Natural killer cell treated with Interleukin-12 subunit alpha and Interleukin-12 subunit beta and Interleukin-15 and Interleukin-18, amount 100 ng/mL, for 72 hours (primary cell): ENCODE measurements around the gene NOX5. TPM values are rescaled to one million over a fixed set of nuclear protein-coding genes. Genes with fewer than 3 reads are reported as not detected.

Source experiments
- ATAC-seq, 2 donors: fragments of 150-1000 bp; cut with Tn5 transposase in 1 of 2; sonication (Bioruptor Pico), chemical (Tn5 transposase) in 1 of 2; 2 replicates each; pipeline ENCODE4 v1.10.0; 2021
- DNase-seq: peaks from one replicate; pipeline ENCODE4 v3.0.0; 2022; ENCODE audit warnings: low spot score
- H3K27ac Mint-ChIP-seq, 2 donors: 1 replicate in 1 of 2; 2 replicates in 1 of 2; pipeline ENCODE4 v1.8.0; 2022; ENCODE audit warnings: mixed read lengths in 2 of 2, mild to moderate bottlenecking in 1 of 2, moderate library complexity in 1 of 2
- H3K27me3 Mint-ChIP-seq, 2 donors: 1 replicate in 1 of 2; 2 replicates in 1 of 2; pipeline ENCODE4 v1.8.0; 2022; ENCODE audit warnings: mixed read lengths in 2 of 2
- H3K36me3 Mint-ChIP-seq: one replicate; pipeline ENCODE4 v1.8.0; 2022; ENCODE audit warnings: mixed read lengths
- H3K4me1 Mint-ChIP-seq, 2 donors: 1 replicate in 1 of 2; 2 replicates in 1 of 2; pipeline ENCODE4 v1.8.0; 2022; ENCODE audit warnings: low read depth in 2 of 2, mixed read lengths in 2 of 2, mild to moderate bottlenecking in 1 of 2
- H3K4me3 Mint-ChIP-seq: one replicate; pipeline ENCODE4 v1.8.0; 2022; ENCODE audit warnings: mixed read lengths
- H3K9me3 Mint-ChIP-seq: 2 replicates; pipeline ENCODE4 v1.8.0; 2022; ENCODE audit warnings: mixed read lengths
- total RNA-seq, 2 donors: library from RNA; stranded (reverse); gene quantifications; one replicate each; pipeline ENCODE4 v1.2.3, GENCODE V29; 2022

Gene NOX5
- total RNA-seq, 2 donors from 2014 or later, result not detected

- no peak overlapping the region for H3K4me3 Mint-ChIP-seq
- H3K9me3 Mint-ChIP-seq, result no peaks in the 10 kb centered on the region
- H3K36me3 Mint-ChIP-seq, result no peaks in the 10 kb centered on the region
- DNase-seq (no peak), ATAC-seq (no peak)
- no peak overlapping the region for H3K27ac Mint-ChIP-seq
- H3K27me3 Mint-ChIP-seq, result peaks cover 19% of the 10 kb centered on the region in 2 donors
- H3K4me1 Mint-ChIP-seq, result no peaks in the 10 kb centered on the region
These were observed 1.6 kb downstream of the NOX5 start for GRCh38 chr15:69016021-69016595.

DNA sequence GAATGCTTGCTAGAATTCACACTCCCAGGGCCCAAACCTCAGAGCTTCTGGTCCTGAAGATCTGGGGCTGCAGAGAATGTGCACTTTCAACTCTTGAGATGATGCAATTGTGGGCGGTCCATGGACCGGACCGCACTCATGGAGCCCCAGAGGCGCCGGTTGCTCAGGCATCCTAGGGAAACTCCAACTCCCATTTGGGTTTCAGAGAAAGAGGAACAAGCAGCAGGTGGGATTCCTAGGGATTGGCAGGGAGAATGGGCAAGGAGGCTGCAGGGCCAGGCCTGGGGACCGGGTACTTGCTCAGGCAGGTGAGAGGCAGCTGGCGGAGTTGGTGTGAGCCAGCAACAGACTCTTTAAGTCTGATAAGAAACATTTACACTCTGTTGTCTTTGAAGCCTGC is 3.5 kb downstream of the NOX5 start:
- Mint-ChIP-seq H3K9me3 (no peaks in the 10 kb centered on the region), H3K27ac (no peak overlapping the region), H3K4me3 (no peak overlapping the region), H3K36me3 (no peaks in the 10 kb centered on the region), H3K27me3 (peaks cover 16 to 22% of the 10 kb centered on the region in 2 donors), H3K4me1 (no peaks in the 10 kb centered on the region)
- no peak for ATAC-seq
- no peak for DNase-seq

- H3K4me3 Mint-ChIP-seq, result no peak overlapping the region
- ATAC-seq, result no peak
- no peaks in the 10 kb centered on the region for H3K9me3 Mint-ChIP-seq
- peaks cover 15 to 19% of the 10 kb centered on the region in 2 donors for H3K27me3 Mint-ChIP-seq
- DNase-seq, result no peak
- H3K36me3 Mint-ChIP-seq, result no peaks in the 10 kb centered on the region
- H3K27ac Mint-ChIP-seq, result no peak overlapping the region
- no peaks in the 10 kb centered on the region for H3K4me1 Mint-ChIP-seq
These were observed 4.5 kb downstream of the NOX5 start for GRCh38 chr15:69018951-69019350.

- no peak overlapping the region for H3K4me3 Mint-ChIP-seq
- H3K27ac Mint-ChIP-seq, result no peak overlapping the region
These were observed 7.4 kb downstream of the NOX5 start for GRCh38 chr15:69021895-69022294.

DNA sequence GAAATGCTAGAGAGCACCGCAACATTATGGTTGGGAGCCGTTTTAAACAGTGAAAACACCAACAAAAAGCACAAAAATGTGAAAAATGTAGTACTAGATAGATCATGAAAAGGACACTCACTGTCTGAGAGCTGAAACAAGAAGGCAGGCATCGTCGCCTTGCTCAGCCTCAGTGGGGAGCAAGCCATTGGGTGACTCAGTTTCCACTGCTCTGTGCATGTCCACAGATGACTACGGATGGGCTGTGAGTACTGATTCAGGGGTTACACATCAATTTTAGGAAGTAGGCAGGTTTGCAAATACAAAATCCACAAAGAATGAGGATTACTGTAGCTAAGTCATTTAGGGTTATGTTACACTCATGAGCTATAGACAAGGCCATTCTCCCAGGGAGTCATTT is 10.8 kb downstream of the NOX5 start:
- Mint-ChIP-seq H3K36me3 (no peaks in the 10 kb centered on the region), H3K27ac (no peak overlapping the region), H3K27me3 (peaks cover 18 to 32% of the 10 kb centered on the region in 2 donors), H3K4me3 (no peak overlapping the region), H3K9me3 (no peaks in the 10 kb centered on the region), H3K4me1 (no peaks in the 10 kb centered on the region)
- DNase-seq (no peak), ATAC-seq (no peak)

More at GRCh38 chr15:69021895-69022294, 7.4 kb downstream of the NOX5 start:
- ATAC-seq (no peak), DNase-seq (no peak)
- H3K27me3 Mint-ChIP-seq, result peaks cover 16 to 24% of the 10 kb centered on the region in 2 donors
- no peaks in the 10 kb centered on the region for H3K4me1 Mint-ChIP-seq
- H3K9me3 Mint-ChIP-seq, result no peaks in the 10 kb centered on the region
- no peaks in the 10 kb centered on the region for H3K36me3 Mint-ChIP-seq

- ATAC-seq (no peak), DNase-seq (no peak)
- no peaks in the 10 kb centered on the region for H3K36me3 Mint-ChIP-seq
- H3K4me1 Mint-ChIP-seq, result no peaks in the 10 kb centered on the region
- H3K4me3 Mint-ChIP-seq, result no peak overlapping the region
- no peak overlapping the region for H3K27ac Mint-ChIP-seq
- peaks cover 24 to 30% of the 10 kb centered on the region in 2 donors for H3K27me3 Mint-ChIP-seq
- H3K9me3 Mint-ChIP-seq, result no peaks in the 10 kb centered on the region
These were observed 11.9 kb downstream of the NOX5 start for GRCh38 chr15:69026355-69026754.

DNA sequence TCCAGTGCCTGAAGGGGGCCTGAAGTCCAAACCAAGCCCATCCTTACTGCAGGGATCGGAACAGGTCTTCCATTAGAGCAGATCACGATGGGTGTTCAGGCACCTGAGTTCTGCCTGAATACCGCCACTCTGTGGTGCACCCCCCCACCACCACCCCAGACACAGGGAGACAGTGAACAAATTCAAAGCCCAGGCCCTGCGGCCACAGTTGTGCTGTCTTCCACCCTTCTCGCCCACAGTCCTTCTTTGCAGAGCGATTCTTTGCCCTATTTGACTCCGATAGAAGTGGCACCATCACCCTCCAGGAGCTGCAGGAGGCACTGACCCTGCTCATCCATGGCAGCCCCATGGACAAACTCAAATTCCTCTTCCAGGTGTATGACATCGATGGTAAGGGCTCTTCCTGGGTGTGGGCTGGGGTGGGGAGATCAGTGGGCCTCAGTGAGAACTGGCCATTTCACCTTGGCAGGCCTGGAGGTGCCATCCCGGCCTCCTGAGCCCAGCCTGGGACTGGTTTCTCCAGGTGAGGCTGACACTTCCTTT is 13.6 kb downstream of the NOX5 start:
- peaks cover 0 to 4% of the 10 kb centered on the region in 2 donors for H3K4me1 Mint-ChIP-seq
- H3K9me3 Mint-ChIP-seq, result no peaks in the 10 kb centered on the region
- peak in 1 of 2 donors; percentile 18 for ATAC-seq
- H3K27ac Mint-ChIP-seq, result no peak overlapping the region
- no peak for DNase-seq
- H3K4me3 Mint-ChIP-seq, result no peak overlapping the region
- H3K27me3 Mint-ChIP-seq, result peaks cover 20 to 24% of the 10 kb centered on the region in 2 donors
- H3K36me3 Mint-ChIP-seq, result no peaks in the 10 kb centered on the region

GRCh38 chr15:69031013-69032001 is 16.8 kb downstream of the NOX5 start:
- peaks cover 13 to 17% of the 10 kb centered on the region in 2 donors for H3K27me3 Mint-ChIP-seq
- H3K27ac Mint-ChIP-seq, result no peak overlapping the region
- H3K4me3 Mint-ChIP-seq, result peak overlapping the region; percentile 54
- no peaks in the 10 kb centered on the region for H3K9me3 Mint-ChIP-seq
- peaks cover 7 to 9% of the 10 kb centered on the region in 2 donors for H3K4me1 Mint-ChIP-seq
- ATAC-seq (peak; percentile 52 to 60), DNase-seq (no peak)
- H3K36me3 Mint-ChIP-seq, result no peaks in the 10 kb centered on the region

DNA sequence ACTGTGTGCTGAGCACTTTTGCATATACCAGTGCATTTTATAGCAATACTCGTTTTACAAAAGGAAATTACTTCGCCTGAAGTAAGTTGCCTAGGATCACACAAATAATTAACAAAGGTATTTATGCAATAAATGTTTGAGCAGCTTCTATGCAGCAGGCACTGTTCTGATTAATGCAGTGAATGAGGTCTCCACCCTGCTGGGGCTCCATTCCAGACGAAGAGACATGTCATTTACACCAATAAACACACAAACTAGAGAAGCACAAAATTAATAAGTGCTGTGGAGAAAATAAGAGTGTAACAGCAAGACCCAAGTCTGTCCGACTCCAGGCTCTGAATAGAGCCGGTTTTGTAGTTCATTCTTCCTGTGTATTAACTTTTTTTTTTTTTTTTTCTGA is 17.5 kb downstream of the NOX5 start:
- peaks cover 7 to 11% of the 10 kb centered on the region in 2 donors for H3K4me1 Mint-ChIP-seq
- peaks cover 13 to 19% of the 10 kb centered on the region in 2 donors for H3K27me3 Mint-ChIP-seq
- no peaks in the 10 kb centered on the region for H3K36me3 Mint-ChIP-seq
- peak overlapping the region; percentile 54 for H3K4me3 Mint-ChIP-seq
- ATAC-seq (no peak), DNase-seq (no peak)
- no peak overlapping the region for H3K27ac Mint-ChIP-seq
- no peaks in the 10 kb centered on the region for H3K9me3 Mint-ChIP-seq

DNA sequence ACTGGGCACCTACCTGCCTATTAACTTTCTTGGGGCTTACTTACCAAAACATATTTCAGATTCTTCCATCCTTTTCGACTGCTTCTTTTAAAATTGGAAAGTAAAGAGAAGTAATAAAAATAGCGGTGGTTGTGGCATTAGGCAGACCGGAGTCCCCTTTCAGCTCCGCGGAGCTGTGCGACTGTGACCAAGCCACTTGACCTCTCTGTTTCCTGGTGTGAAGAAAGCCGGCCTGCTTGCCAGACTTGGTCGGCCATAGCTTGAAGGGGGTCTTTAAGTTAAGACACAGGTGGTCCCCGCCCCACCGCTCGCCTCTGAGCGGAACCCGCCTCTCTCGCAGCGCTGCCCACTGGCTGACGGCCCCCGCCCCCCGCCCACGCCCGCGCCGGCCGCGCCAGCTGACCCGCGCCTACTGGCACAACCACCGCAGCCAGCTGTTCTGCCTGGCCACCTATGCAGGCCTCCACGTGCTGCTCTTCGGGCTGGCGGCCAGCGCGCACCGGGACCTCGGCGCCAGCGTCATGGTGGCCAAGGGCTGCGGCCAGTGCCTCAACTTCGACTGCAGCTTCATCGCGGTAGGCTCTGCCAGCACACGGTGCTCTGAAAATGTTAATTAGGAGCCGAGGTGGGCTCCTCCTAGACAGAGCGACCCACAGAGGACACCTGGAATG is 18.3 kb downstream of the NOX5 start:
- DNase-seq (no peak), ATAC-seq (no peak)
- Mint-ChIP-seq H3K36me3 (no peaks in the 10 kb centered on the region), H3K4me3 (no peak overlapping the region), H3K4me1 (peaks cover 7 to 11% of the 10 kb centered on the region in 2 donors), H3K27me3 (peaks cover 21 to 26% of the 10 kb centered on the region in 2 donors), H3K9me3 (no peaks in the 10 kb centered on the region), H3K27ac (no peak overlapping the region)

DNA sequence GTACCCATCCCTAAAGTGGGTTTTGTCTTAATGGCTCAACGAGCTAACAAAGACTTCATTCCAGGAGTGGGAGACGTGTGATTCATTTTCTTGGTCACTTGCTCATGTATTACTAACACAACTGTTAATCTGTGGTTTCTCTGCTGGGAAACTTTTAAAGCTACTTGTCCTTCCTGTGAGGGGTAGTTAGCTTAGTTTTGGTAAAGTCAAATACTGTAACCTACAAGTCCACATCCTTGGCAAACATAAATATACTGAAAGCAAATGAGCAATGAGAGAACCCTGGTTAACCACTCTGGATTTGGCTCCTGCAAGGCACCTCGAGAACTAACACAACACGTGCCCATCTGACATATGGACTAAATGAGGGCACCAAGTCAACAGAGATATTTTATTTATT is 19.9 kb downstream of the NOX5 start:
- no peak overlapping the region for H3K27ac Mint-ChIP-seq
- H3K4me1 Mint-ChIP-seq, result peaks cover 7 to 11% of the 10 kb centered on the region in 2 donors
- H3K36me3 Mint-ChIP-seq, result no peaks in the 10 kb centered on the region
- H3K27me3 Mint-ChIP-seq, result peaks cover 14 to 23% of the 10 kb centered on the region in 2 donors
- H3K4me3 Mint-ChIP-seq, result no peak overlapping the region
- no peak for DNase-seq
- no peaks in the 10 kb centered on the region for H3K9me3 Mint-ChIP-seq
- ATAC-seq, result peak; percentile 67 to 69

GRCh38 chr15:69035205-69035917 is 20.9 kb downstream of the NOX5 start:
- no peak overlapping the region for H3K4me3 Mint-ChIP-seq
- DNase-seq (no peak), ATAC-seq (peak in 1 of 2 donors; percentile 61)
- peaks cover 14 to 20% of the 10 kb centered on the region in 2 donors for H3K27me3 Mint-ChIP-seq
- no peaks in the 10 kb centered on the region for H3K36me3 Mint-ChIP-seq
- H3K9me3 Mint-ChIP-seq, result no peaks in the 10 kb centered on the region
- H3K27ac Mint-ChIP-seq, result no peak overlapping the region
- H3K4me1 Mint-ChIP-seq, result peaks cover 7 to 11% of the 10 kb centered on the region in 2 donors

- Mint-ChIP-seq H3K36me3 (no peaks in the 10 kb centered on the region), H3K4me3 (no peak overlapping the region), H3K27me3 (peaks cover 14 to 17% of the 10 kb centered on the region in 2 donors), H3K27ac (no peak overlapping the region), H3K4me1 (peaks cover 7 to 11% of the 10 kb centered on the region in 2 donors), H3K9me3 (no peaks in the 10 kb centered on the region)
- DNase-seq, result no peak
- ATAC-seq, result no peak
These were observed 21.4 kb downstream of the NOX5 start for GRCh38 chr15:69035918-69036258.
